ENCODE results near the gene ZBP1. TPM values are rescaled to one million over a fixed set of nuclear protein-coding genes. Genes with fewer than 3 reads are reported as not detected.

ZBP1 gene
- total RNA-seq, 6 donors from 2014 or later: 3.2 to 9.4 (median 4.8) TPM

DNA sequence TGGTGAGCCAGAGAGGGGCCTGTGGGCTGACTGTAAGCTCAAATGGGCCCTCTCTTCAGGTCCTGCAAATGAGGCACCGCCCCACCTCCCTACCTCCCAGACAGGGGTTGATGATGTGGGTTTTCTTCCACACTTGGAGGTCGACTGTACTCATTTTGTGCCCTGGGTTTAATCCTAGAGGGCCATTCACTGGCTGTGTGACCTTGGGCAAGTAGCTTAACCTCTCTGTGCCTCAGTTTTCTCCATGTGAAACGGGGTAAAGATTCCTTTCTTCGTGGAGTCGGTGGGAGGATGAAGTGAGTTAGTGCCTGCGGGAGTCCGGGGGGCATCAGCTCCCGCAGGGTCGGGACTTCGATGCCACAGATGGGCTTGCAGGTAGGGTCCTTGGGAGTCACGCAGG lies 23.9 kb downstream of the ZBP1 start:
- Histone ChIP-seq H3K4me3 (no peak overlapping the region), H3K9me3 (no peaks in the 10 kb centered on the region), H3K27me3 (no peaks in the 10 kb centered on the region), H3K36me3 (no peaks in the 10 kb centered on the region), H3K27ac (no peak overlapping the region), H3K4me1 (peaks cover 6 to 18% (median 8%) of the 10 kb centered on the region in 4 donors)
- DNase-seq (no peak), ATAC-seq (ENCODE audit: low FRiP score in 2 of 2) (no peak)
- TF ChIP-seq POLR2AphosphoS5 (IDR thresholded peaks at IDR 0.05) (no peak), POLR2A (IDR thresholded peaks at IDR 0.05) (no peak), CTCF (IDR thresholded peaks at IDR 0.05) (no peak), EP300 (IDR thresholded peaks at IDR 0.05) (no peak)
- WGBS, 2 donors: 71 to 100% methylated on average over 1 to 11 of the region's 11 CpGs

- Histone ChIP-seq H3K27me3 (no peaks in the 10 kb centered on the region), H3K27ac (no peak overlapping the region), H3K36me3 (no peaks in the 10 kb centered on the region), H3K9me3 (no peaks in the 10 kb centered on the region), H3K4me3 (no peak overlapping the region), H3K4me1 (peaks cover 6 to 18% (median 8%) of the 10 kb centered on the region in 4 donors)
- DNase-seq (no peak), ATAC-seq (ENCODE audit: low FRiP score in 2 of 2) (no peak)
- TF ChIP-seq EP300 (IDR thresholded peaks at IDR 0.05) (no peak), POLR2A (IDR thresholded peaks at IDR 0.05) (no peak), POLR2AphosphoS5 (IDR thresholded peaks at IDR 0.05) (no peak), CTCF (IDR thresholded peaks at IDR 0.05) (no peak)
- WGBS, 2 donors: 84 to 88% methylated on average over 21 to 25 of the region's 25 CpGs
These were observed 24.9 kb downstream of the ZBP1 start for GRCh38 chr20:57595041-57596030.

DNA sequence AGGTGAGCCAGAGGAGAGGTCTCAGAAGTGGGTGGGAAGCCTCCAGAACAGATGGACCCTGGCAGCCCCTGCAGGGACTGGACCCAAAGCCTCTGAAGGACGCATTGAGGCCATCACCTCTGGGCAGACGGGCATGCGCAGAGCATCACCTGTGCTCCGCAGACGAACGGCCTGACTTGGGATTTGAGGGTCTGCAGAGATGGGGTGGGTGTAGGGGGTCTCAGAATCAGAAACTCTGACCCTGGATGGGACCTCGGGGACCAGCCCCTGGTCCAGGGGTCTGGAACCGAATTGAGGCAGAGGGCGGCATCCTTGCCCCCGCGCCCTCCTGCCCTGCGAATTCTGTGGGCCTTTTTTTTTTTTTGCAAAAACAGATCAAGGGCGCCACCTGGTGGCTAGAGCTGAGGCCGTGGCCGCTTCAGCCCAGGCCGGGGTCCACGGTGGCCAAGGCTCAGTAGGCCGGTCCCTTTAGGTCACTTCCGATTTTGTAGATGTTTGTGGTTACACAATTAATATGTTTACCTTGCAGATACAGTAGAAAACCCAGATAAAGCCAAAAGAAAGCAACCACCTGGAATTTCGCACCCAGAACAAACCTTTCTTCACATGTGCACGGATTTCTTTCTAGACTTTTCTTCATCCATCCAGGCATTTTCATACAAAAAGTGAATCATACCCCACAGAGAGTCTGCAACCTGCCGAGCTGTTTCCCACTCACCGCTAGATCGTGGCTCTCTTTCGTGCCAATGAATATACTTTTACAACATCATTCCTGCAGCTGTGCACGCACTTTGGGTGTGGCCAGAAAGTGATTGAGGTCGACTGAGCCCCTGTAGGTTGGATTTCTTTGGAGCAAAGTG lies 25.9 kb downstream of the ZBP1 start:
- Histone ChIP-seq H3K36me3 (no peaks in the 10 kb centered on the region), H3K4me3 (no peak overlapping the region), H3K9me3 (no peaks in the 10 kb centered on the region), H3K27me3 (no peaks in the 10 kb centered on the region), H3K4me1 (peaks cover 6 to 18% (median 8%) of the 10 kb centered on the region in 4 donors), H3K27ac (no peak overlapping the region)
- TF ChIP-seq POLR2AphosphoS5 (IDR thresholded peaks at IDR 0.05) (no peak), CTCF (IDR thresholded peaks at IDR 0.05) (peak; percentile 58 to 92 (median 75))
- WGBS, 2 donors: 37% methylated on average over 16 to 27 of the region's 27 CpGs
- DNase-seq (peak; percentile 36 to 87), ATAC-seq (ENCODE audit: low FRiP score in 2 of 2) (peak in 1 of 2 donors; percentile 59)

DNA sequence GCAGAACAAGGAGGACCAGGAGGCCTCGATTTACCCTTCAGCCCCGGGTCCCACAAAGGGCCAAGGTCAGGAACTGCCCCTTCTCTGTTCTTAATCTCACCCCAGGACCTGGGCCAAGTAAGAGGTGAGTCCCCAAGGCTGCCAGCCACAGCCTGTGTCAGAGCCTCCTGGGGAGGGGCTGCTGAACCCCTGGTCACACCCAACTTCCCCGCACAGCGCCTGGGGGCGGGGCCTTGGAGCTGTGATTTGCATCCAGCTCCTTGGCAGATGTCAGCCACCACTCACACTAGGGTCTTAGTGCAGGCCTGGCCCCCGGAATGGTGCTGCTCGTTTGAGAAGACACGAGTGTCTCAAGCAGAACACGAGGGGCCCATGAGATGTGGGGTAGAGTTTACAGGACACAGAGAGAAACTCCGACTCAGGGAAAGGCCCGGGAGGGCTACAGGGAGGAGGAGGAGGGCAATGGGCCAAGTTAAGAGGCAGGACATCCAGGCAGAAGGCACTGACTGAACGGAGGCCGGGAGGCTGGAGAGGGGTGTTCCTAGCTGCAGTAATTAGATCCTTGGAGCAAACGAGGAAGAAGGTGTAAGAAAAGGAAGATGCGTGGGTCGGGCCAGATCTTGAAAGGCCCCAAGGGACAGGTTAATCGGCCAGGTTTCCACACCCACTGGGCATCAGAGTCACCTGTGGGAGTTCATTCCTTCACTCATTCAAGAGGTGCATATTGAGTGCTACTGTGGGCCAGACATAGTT lies 26.9 kb downstream of the ZBP1 start:
- Histone ChIP-seq H3K36me3 (no peaks in the 10 kb centered on the region), H3K27ac (no peak overlapping the region), H3K4me1 (peaks cover 6 to 18% (median 8%) of the 10 kb centered on the region in 4 donors), H3K9me3 (no peaks in the 10 kb centered on the region), H3K4me3 (no peak overlapping the region), H3K27me3 (no peaks in the 10 kb centered on the region)
- DNase-seq (peak in 1 of 2 donors; percentile 69), ATAC-seq (ENCODE audit: low FRiP score in 2 of 2) (no peak)
- WGBS, 2 donors: 63% methylated on average over 14 to 16 of the region's 17 CpGs
- TF ChIP-seq EP300 (IDR thresholded peaks at IDR 0.05) (no peak), POLR2AphosphoS5 (IDR thresholded peaks at IDR 0.05) (no peak), CTCF (IDR thresholded peaks at IDR 0.05) (no peak)

Measured in upper lobe of left lung (tissue), 6 donors.